Gastrocnemius medialis (tissue), 4 donors: Measurements from ENCODE around the gene GSPT1. TPM values are rescaled to one million over a fixed set of nuclear protein-coding genes. Genes with fewer than 3 reads are reported as not detected.

ENCODE experiments used
- ATAC-seq, 2 donors: fragments of 150-250 bp; one replicate each; pipeline ENCODE4 v1.9.1; 2016
- DNase-seq, 2 donors: peaks; one replicate each; pipeline ENCODE4 v3.0.0-alpha.2; 2019
- H3K27ac ChIP-seq, 4 donors: fragments of 200-600 bp; sonication (generic); 1 replicate in 1 of 4; 2 replicates in 3 of 4; pipeline ENCODE4 v1.5.1; 2016 to 2018; ENCODE audit warnings: mild to moderate bottlenecking in 2 of 4, moderate library complexity in 1 of 4
- H3K27me3 ChIP-seq, 3 donors: fragments of 200-600 bp; sonication (generic) in 2 of 3; 1 replicate in 1 of 3; 2 replicates in 2 of 3; pipeline versions ENCODE4 v1.5.1 to v1.6.0; 2016 to 2019; ENCODE audit warnings: mild to moderate bottlenecking in 1 of 3, moderate library complexity in 1 of 3
- H3K36me3 ChIP-seq, 2 donors: fragments of 200-600 bp; sonication (generic) in 1 of 2; one replicate each; pipeline ENCODE4 v1.5.1; 2017 to 2018
- H3K4me1 ChIP-seq, 2 donors: fragments of 200-600 bp; sonication (generic) in 1 of 2; one replicate each; pipeline ENCODE4 v1.5.1; 2016 to 2017; ENCODE audit warnings: mild to moderate bottlenecking in 2 of 2
- H3K4me3 ChIP-seq, 4 donors: fragments of 200-600 bp; sonication (generic) in 3 of 4; 1 replicate in 1 of 4; 2 replicates in 3 of 4; pipeline ENCODE4 v1.5.1; 2016 to 2019; ENCODE audit warnings: mild to moderate bottlenecking in 2 of 4
- H3K9me3 ChIP-seq, 3 donors: fragments of 200-600 bp; sonication (generic) in 2 of 3; 1 replicate in 1 of 3; 2 replicates in 2 of 3; pipeline ENCODE4 v1.5.1; 2016 to 2019
- CTCF ChIP-seq, 5 experiments: fragments of 450-650 bp in 3 of 5; fragments of 200-600 bp in 2 of 5; sonication (generic) in 2 of 5; IDR thresholded peaks in 4 of 5; conservative IDR thresholded peaks in 1 of 5; 1 replicate in 4 of 5; 2 replicates in 1 of 5; pipeline ENCODE4 v1.5.1; 2016 to 2019; ENCODE audit warnings: antibody characterized with exemption in 5 of 5, mild to moderate bottlenecking in 3 of 5, moderate library complexity in 3 of 5
- POLR2A ChIP-seq, 2 donors: fragments of 450-650 bp; IDR thresholded peaks; one replicate each; pipeline ENCODE4 v1.6.1; 2017; ENCODE audit warnings: antibody characterized with exemption in 2 of 2, mild to moderate bottlenecking in 2 of 2, moderate library complexity in 2 of 2
- in situ Hi-C, 4 donors: fragments of 200-750 bp; cut with MboI; loops; one replicate each; pipeline versions ENCODE4 v1.15.0 to v1.8.0; 2017; ENCODE audit warnings: low sequenced_read_pairs in 4 of 4
- intact Hi-C: fragments of 100-400 bp; cut with DNase I; formaldehyde crosslinking; loops from one replicate; pipeline ENCODE4 v1.15.1; 2023; ENCODE audit warnings: low total_unique reads
- total RNA-seq, 4 donors: library from RNA; depleted of rRNA; stranded (reverse); fragments of >200 nt; gene quantifications; one replicate each; pipeline versions ENCODE4 v1.1.0 to v1.2.3, GENCODE V29; 2016

The GSPT1 gene
- total RNA-seq, 4 donors from 2014 or later, result 86.9 to 169 (median 139) TPM

- in situ Hi-C loops (no loop called here), intact Hi-C loops (loop anchor here (10.0 kb wide), 1 partner anchor 904 kb away; the partner anchor contains the start of genes CLEC16A and DEXI)
- Histone ChIP-seq H3K36me3 (peaks cover 9 to 63% of the 10 kb centered on the region in 2 donors), H3K27ac (peak overlapping the region; percentile 14 to 98 (median 96)), H3K9me3 (no peaks in the 10 kb centered on the region), H3K27me3 (no peaks in the 10 kb centered on the region), H3K4me1 (peaks cover 24 to 27% of the 10 kb centered on the region in 2 donors), H3K4me3 (no peak overlapping the region)
- ATAC-seq (no peak), DNase-seq (no peak)
- no peak for TF ChIP-seq POLR2A (IDR thresholded peaks at IDR 0.05)
- TF ChIP-seq CTCF (IDR thresholded peaks at IDR 0.05 in 4 of 5, conservative IDR thresholded peaks at IDR 0.05 in 1 of 5), result no peak
Observed at GRCh38 chr16:11848842-11849241, 66.9 kb downstream of the GSPT1 start.

- no peaks in the 10 kb centered on the region for H3K9me3 ChIP-seq
- no peak for TF ChIP-seq CTCF (IDR thresholded peaks at IDR 0.05 in 4 of 5, conservative IDR thresholded peaks at IDR 0.05 in 1 of 5)
- TF ChIP-seq POLR2A (IDR thresholded peaks at IDR 0.05), result no peak
- H3K36me3 ChIP-seq, result peaks cover 9 to 96% of the 10 kb centered on the region in 2 donors
- intact Hi-C loops, result loop anchor here (10.0 kb wide), 1 partner anchor 900 kb away; the partner anchor contains the start of genes CLEC16A and DEXI
- no peaks in the 10 kb centered on the region for H3K27me3 ChIP-seq
- no peak overlapping the region for H3K4me3 ChIP-seq
- H3K27ac ChIP-seq, result no peak overlapping the region
- H3K4me1 ChIP-seq, result peaks cover 4 to 5% of the 10 kb centered on the region in 2 donors
- in situ Hi-C loops, result no loop called here
- DNase-seq (no peak), ATAC-seq (no peak)
Observed at GRCh38 chr16:11844499-11844898, 71.3 kb downstream of the GSPT1 start.

- H3K4me1 ChIP-seq, result no peaks in the 10 kb centered on the region
- H3K36me3 ChIP-seq, result peaks cover 9 to 96% of the 10 kb centered on the region in 2 donors
- no peak for TF ChIP-seq POLR2A (IDR thresholded peaks at IDR 0.05)
- no peak for TF ChIP-seq CTCF (IDR thresholded peaks at IDR 0.05 in 4 of 5, conservative IDR thresholded peaks at IDR 0.05 in 1 of 5)
- H3K9me3 ChIP-seq, result no peaks in the 10 kb centered on the region
- in situ Hi-C loops (no loop called here), intact Hi-C loops (loop anchor here (10.0 kb wide), 1 partner anchor 899 kb away; the partner anchor contains the start of genes CLEC16A and DEXI)
- H3K27me3 ChIP-seq, result no peaks in the 10 kb centered on the region
- H3K27ac ChIP-seq, result peak overlapping the region in 1 of 4 donors; percentile 36
- no peak for ATAC-seq
- no peak overlapping the region for H3K4me3 ChIP-seq
- DNase-seq, result no peak
Observed at GRCh38 chr16:11843861-11844260, 71.9 kb downstream of the GSPT1 start.

- Histone ChIP-seq H3K27ac (peak overlapping the region in 1 of 4 donors; percentile 36), H3K4me3 (no peak overlapping the region), H3K4me1 (no peaks in the 10 kb centered on the region), H3K36me3 (peaks cover 9 to 98% of the 10 kb centered on the region in 2 donors), H3K9me3 (no peaks in the 10 kb centered on the region), H3K27me3 (no peaks in the 10 kb centered on the region)
- no peak for TF ChIP-seq POLR2A (IDR thresholded peaks at IDR 0.05)
- TF ChIP-seq CTCF (IDR thresholded peaks at IDR 0.05 in 4 of 5, conservative IDR thresholded peaks at IDR 0.05 in 1 of 5), result no peak
- ATAC-seq (no peak), DNase-seq (no peak)
- intact Hi-C loops (loop anchor here (10.0 kb wide), 1 partner anchor 898 kb away; the partner anchor contains the start of genes CLEC16A and DEXI), in situ Hi-C loops (no loop called here)
Observed at GRCh38 chr16:11843206-11843605, 72.5 kb downstream of the GSPT1 start.
